HCT116 (cell line): Measurements from ENCODE around the gene FGGY. TPM values are rescaled to one million over a fixed set of nuclear protein-coding genes. Genes with fewer than 3 reads are reported as not detected.

Source experiments
- ATAC-seq: fragments of 200-7000 bp; cut with Tn5 transposase; 2 replicates; pipeline ENCODE4 v1.9.1; 2020; ENCODE audit warnings: mild to moderate bottlenecking, moderate library complexity
- BruUV-seq: library from RNA; stranded (reverse); fragments of 400-500 nt; replicated peaks from 2 replicates; lab custom pipeline; 2021; lab: Mats Ljungman, UMichigan
- CTCF ChIA-PET: fragments of 300-600 bp; sonication (Branson Sonifier 250); formaldehyde crosslinking; loops from one replicate; lab custom pipeline; 2021; ENCODE audit warnings: antibody characterized with exemption; lab: Charles Lee
- POLR2A ChIA-PET: fragments of 300-600, 350-600 bp; sonication (Branson Sonifier 250); formaldehyde crosslinking; loops from one replicate; lab custom pipeline; 2021; ENCODE audit warnings: antibody characterized with exemption; lab: Charles Lee
- RAD21 ChIA-PET, 2 experiments: fragments of 300-600 bp; sonication (Branson Sonifier 250); formaldehyde crosslinking; loops; one replicate each; lab custom pipeline; 2023; ENCODE audit warnings: low total read pairs in 2 of 2; ENCODE audit not compliant: uncharacterized antibody in 2 of 2, unreplicated experiment in 2 of 2, low non-redundant PET in 1 of 2; lab: Charles Lee
- DNase-seq: peaks from one replicate; pipeline ENCODE4 v3.0.0-alpha.2; 2010; ENCODE audit warnings: low read depth, low spot score
- H2AFZ ChIP-seq: fragments of 200-600 bp; shearing (Covaris generic), sonication (generic); 2 replicates; pipeline ENCODE4 v1.6.1; 2017; ENCODE audit warnings: low read depth, mixed run types, mixed read lengths, antibody characterized with exemption, low read length; ENCODE audit not compliant: poor library complexity, severe bottlenecking
- H3K27ac ChIP-seq: 2 replicates; pipeline ENCODE4 v1.5.1; 2012; ENCODE audit warnings: low read depth, low read length
- H3K27me3 ChIP-seq: fragments of 200-600 bp; sonication (generic); 2 replicates; pipeline ENCODE4 v1.6.1; 2016; ENCODE audit warnings: mixed run types, low read length, mixed read lengths; ENCODE audit not compliant: insufficient read depth
- H3K36me3 ChIP-seq, 2 experiments: fragments of 200-500 bp in 1 of 2; fragments of 200-600 bp in 1 of 2; sonication (Bioruptor generic) in 1 of 2; sonication (generic) in 1 of 2; 2 replicates each; pipeline versions ENCODE4 v1.5.1 to v1.6.1; 2014 to 2016; ENCODE audit warnings: low read length in 2 of 2, inconsistent platforms in 1 of 2, mixed read lengths in 1 of 2, mixed run types in 1 of 2; ENCODE audit not compliant: insufficient read depth in 2 of 2, control insufficient read depth in 1 of 2
- H3K4me1 ChIP-seq, 2 experiments: fragments of 200-600 bp in 1 of 2; sonication (generic) in 1 of 2; 2 replicates each; pipeline versions ENCODE4 v1.5.1 to v1.6.1; 2012 to 2017; ENCODE audit warnings: low read length in 2 of 2, inconsistent platforms in 1 of 2, mild to moderate bottlenecking in 1 of 2, mixed read lengths in 1 of 2, mixed run types in 1 of 2, moderate library complexity in 1 of 2; ENCODE audit not compliant: insufficient read depth in 2 of 2, control insufficient read depth in 1 of 2
- H3K4me2 ChIP-seq: fragments of 200-600 bp; sonication (generic); 2 replicates; pipeline ENCODE4 v1.6.1; 2017; ENCODE audit warnings: mixed run types, low read length, mixed read lengths
- H3K4me3 ChIP-seq, 2 experiments: fragments of 200-600 bp in 1 of 2; sonication (generic) in 1 of 2; replicated peaks in 1 of 2; 2 replicates each; pipeline ENCODE4 v1.5.1; 2011 to 2016; ENCODE audit warnings: low read length in 2 of 2, control low read depth in 1 of 2, low read depth in 1 of 2, mild to moderate bottlenecking in 1 of 2, mixed read lengths in 1 of 2, mixed run types in 1 of 2
- H3K79me2 ChIP-seq: fragments of 200-600 bp; sonication (generic); 2 replicates; pipeline ENCODE4 v1.6.1; 2017; ENCODE audit warnings: mild to moderate bottlenecking, mixed run types, low read length, moderate library complexity, mixed read lengths; ENCODE audit not compliant: insufficient read depth
- H3K9ac ChIP-seq: fragments of 200-600 bp; sonication (generic); 2 replicates; pipeline ENCODE4 v1.6.1; 2016; ENCODE audit warnings: low read length, mixed read lengths
- H3K9me2 ChIP-seq: fragments of 200-600 bp; sonication (generic), shearing (Covaris generic); 2 replicates; pipeline ENCODE4 v1.6.1; 2017; ENCODE audit warnings: mixed run types, mild to moderate bottlenecking, moderate library complexity; ENCODE audit not compliant: insufficient read depth
- H3K9me3 ChIP-seq, 2 experiments: fragments of 200-500 bp in 1 of 2; fragments of 200-600 bp in 1 of 2; sonication (Bioruptor generic) in 1 of 2; sonication (generic) in 1 of 2; 2 replicates each; pipeline ENCODE4 v1.6.1; 2014 to 2017; ENCODE audit warnings: low read length in 2 of 2, mixed read lengths in 2 of 2, inconsistent platforms in 1 of 2, low read depth in 1 of 2, mild to moderate bottlenecking in 1 of 2, mixed run types in 1 of 2, moderate library complexity in 1 of 2; ENCODE audit not compliant: control insufficient read depth in 1 of 2, insufficient read depth in 1 of 2
- H4K20me1 ChIP-seq: fragments of 200-600 bp; sonication (generic), shearing (Covaris generic); 2 replicates; pipeline ENCODE4 v1.6.1; 2017; ENCODE audit warnings: mixed run types, mild to moderate bottlenecking, moderate library complexity; ENCODE audit not compliant: insufficient read depth
- ATF3 ChIP-seq: IDR thresholded peaks from 2 replicates; pipeline ENCODE4 v1.6.1; 2012
- CBX3 ChIP-seq: IDR thresholded peaks from 2 replicates; pipeline ENCODE4 v1.6.1; 2012; ENCODE audit warnings: low read depth
- CEBPB ChIP-seq: IDR thresholded peaks from 2 replicates; pipeline ENCODE4 v1.6.1; 2012; ENCODE audit warnings: low read depth
- CTCF ChIP-seq, 3 experiments: fragments of 200-600 bp in 1 of 3; sonication (generic) in 1 of 3; IDR thresholded peaks in 2 of 3; conservative IDR thresholded peaks in 1 of 3; 2 replicates each; pipeline ENCODE4 v1.5.1; 2012 to 2017; ENCODE audit warnings: low read depth in 2 of 3, low read length in 2 of 3, antibody characterized with exemption in 1 of 3, borderline replicate concordance in 1 of 3, control low read depth in 1 of 3, mild to moderate bottlenecking in 1 of 3, mixed read lengths in 1 of 3, mixed run types in 1 of 3, moderate library complexity in 1 of 3; ENCODE audit not compliant: insufficient read depth in 1 of 3
- EGR1 ChIP-seq: IDR thresholded peaks from 2 replicates; pipeline ENCODE4 v1.6.1; 2012; ENCODE audit warnings: low read depth
- EZH2phosphoT487 ChIP-seq: fragments of 200-600 bp; IDR thresholded peaks from 2 replicates; pipeline ENCODE4 v1.6.1; 2018; ENCODE audit warnings: antibody characterized with exemption, borderline replicate concordance
- JUND ChIP-seq: IDR thresholded peaks from 2 replicates; pipeline ENCODE4 v1.6.1; 2012
- POLR2A ChIP-seq: IDR thresholded peaks from 2 replicates; pipeline ENCODE4 v1.7.0; 2011; ENCODE audit warnings: borderline replicate concordance; ENCODE audit not compliant: insufficient read depth, insufficient read length; ENCODE audit errors: extremely low read depth
- POLR2AphosphoS5 ChIP-seq: IDR thresholded peaks from 2 replicates; pipeline ENCODE4 v1.6.1; 2011; ENCODE audit warnings: mild to moderate bottlenecking, low read depth, low read length, moderate library complexity
- SRF ChIP-seq: IDR thresholded peaks from 2 replicates; pipeline ENCODE4 v1.6.1; 2012; ENCODE audit warnings: low read depth
- TCF7L2 ChIP-seq: IDR thresholded peaks from 2 replicates; pipeline ENCODE4 v1.7.0; 2011; ENCODE audit warnings: borderline replicate concordance, inconsistent platforms; ENCODE audit not compliant: insufficient read depth, insufficient read length; ENCODE audit errors: extremely low read depth
- YY1 ChIP-seq: IDR thresholded peaks from 2 replicates; pipeline ENCODE4 v1.6.1; 2011; ENCODE audit warnings: low read length, low read depth, moderate library complexity, mild to moderate bottlenecking; ENCODE audit not compliant: insufficient replicate concordance; ENCODE audit errors: extremely low read depth
- ZFX ChIP-seq: fragments of 450-650 bp; IDR thresholded peaks from 2 replicates; pipeline ENCODE4 v1.6.1; 2017
- ZNF274 ChIP-seq: fragments of 200-500 bp; sonication (Bioruptor generic); IDR thresholded peaks from 2 replicates; pipeline ENCODE4 v1.6.1; 2014; ENCODE audit warnings: mild to moderate bottlenecking, low read depth, low read length, inconsistent platforms
- intact Hi-C: fragments of 100-400 bp; cut with micrococcal nuclease; formaldehyde crosslinking; loops from 2 replicates; pipeline ENCODE4 v1.10.0; 2022
- total RNA-seq: library from RNA; stranded (reverse); gene quantifications from one replicate; pipeline ENCODE4 v1.2.1, GENCODE V29; 2021; ENCODE audit not compliant: unreplicated experiment
- TF ChIP-seq, protein P1 (sequence below): IDR thresholded peaks from 2 replicates; pipeline ENCODE4 v1.6.1; 2012; ENCODE audit warnings: low read depth

The FGGY gene
- total RNA-seq, 1 experiment from 2014 or later, result 10.6 TPM

- H3K27me3 ChIP-seq, result no peaks in the 10 kb centered on the region
- H3K9ac ChIP-seq, result no peak overlapping the region
- H3K79me2 ChIP-seq, result no peaks in the 10 kb centered on the region
- peaks cover 15 to 26% of the 10 kb centered on the region in 2 experiments for H3K4me1 ChIP-seq
- H3K4me3 ChIP-seq, result no peak overlapping the region
- intact Hi-C loops, result no loop called here
- H4K20me1 ChIP-seq, result no peaks in the 10 kb centered on the region
- POLR2A ChIA-PET, result no interaction called here
- H3K9me3 ChIP-seq, result no peaks in the 10 kb centered on the region
- no peak for TF ChIP-seq TCF7L2
- TF ChIP-seq ZNF274, result no peak
- no peak for TF ChIP-seq ATF3
- no peak for TF ChIP-seq POLR2A
- no peak for TF ChIP-seq POLR2AphosphoS5
- TF ChIP-seq ZFX, result no peak
- no peak for TF ChIP-seq JUND
- TF ChIP-seq YY1, result no peak
- no peak for TF ChIP-seq CBX3
- TF ChIP-seq SRF, result no peak
- TF ChIP-seq, protein P1, sequence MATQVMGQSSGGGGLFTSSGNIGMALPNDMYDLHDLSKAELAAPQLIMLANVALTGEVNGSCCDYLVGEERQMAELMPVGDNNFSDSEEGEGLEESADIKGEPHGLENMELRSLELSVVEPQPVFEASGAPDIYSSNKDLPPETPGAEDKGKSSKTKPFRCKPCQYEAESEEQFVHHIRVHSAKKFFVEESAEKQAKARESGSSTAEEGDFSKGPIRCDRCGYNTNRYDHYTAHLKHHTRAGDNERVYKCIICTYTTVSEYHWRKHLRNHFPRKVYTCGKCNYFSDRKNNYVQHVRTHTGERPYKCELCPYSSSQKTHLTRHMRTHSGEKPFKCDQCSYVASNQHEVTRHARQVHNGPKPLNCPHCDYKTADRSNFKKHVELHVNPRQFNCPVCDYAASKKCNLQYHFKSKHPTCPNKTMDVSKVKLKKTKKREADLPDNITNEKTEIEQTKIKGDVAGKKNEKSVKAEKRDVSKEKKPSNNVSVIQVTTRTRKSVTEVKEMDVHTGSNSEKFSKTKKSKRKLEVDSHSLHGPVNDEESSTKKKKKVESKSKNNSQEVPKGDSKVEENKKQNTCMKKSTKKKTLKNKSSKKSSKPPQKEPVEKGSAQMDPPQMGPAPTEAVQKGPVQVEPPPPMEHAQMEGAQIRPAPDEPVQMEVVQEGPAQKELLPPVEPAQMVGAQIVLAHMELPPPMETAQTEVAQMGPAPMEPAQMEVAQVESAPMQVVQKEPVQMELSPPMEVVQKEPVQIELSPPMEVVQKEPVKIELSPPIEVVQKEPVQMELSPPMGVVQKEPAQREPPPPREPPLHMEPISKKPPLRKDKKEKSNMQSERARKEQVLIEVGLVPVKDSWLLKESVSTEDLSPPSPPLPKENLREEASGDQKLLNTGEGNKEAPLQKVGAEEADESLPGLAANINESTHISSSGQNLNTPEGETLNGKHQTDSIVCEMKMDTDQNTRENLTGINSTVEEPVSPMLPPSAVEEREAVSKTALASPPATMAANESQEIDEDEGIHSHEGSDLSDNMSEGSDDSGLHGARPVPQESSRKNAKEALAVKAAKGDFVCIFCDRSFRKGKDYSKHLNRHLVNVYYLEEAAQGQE, result no peak
- TF ChIP-seq EZH2phosphoT487, result no peak
- no peak for TF ChIP-seq EGR1
- no peak for TF ChIP-seq CEBPB
- no peak for TF ChIP-seq CTCF (IDR thresholded peaks at IDR 0.05 in 2 of 3, conservative IDR thresholded peaks at IDR 0.05 in 1 of 3; ENCODE audit: borderline replicate concordance in 1 of 3, insufficient read depth in 1 of 3, low read depth in 2 of 3, low read length in 2 of 3)
- BruUV-seq, result no TSS peak
- RAD21 ChIA-PET, result no interaction called here
- ATAC-seq (no peak), DNase-seq (no peak)
- no peak overlapping the region for H3K27ac ChIP-seq
- H2AFZ ChIP-seq, result no peak overlapping the region
- CTCF ChIA-PET, result no interaction called here
- H3K36me3 ChIP-seq, result no peaks in the 10 kb centered on the region
- H3K4me2 ChIP-seq, result no peak overlapping the region
- no peaks in the 10 kb centered on the region for H3K9me2 ChIP-seq
Observed at GRCh38 chr1:59478822-59479221, 181.9 kb downstream of the FGGY start.
